HS-5 (cell line): Measurements from ENCODE around the gene RPLP1.

Source experiments
- DNase-seq: peaks from one replicate; pipeline ENCODE4 v3.0.0-alpha.2; 2012; ENCODE audit warnings: low read depth

The RPLP1 gene

DNA sequence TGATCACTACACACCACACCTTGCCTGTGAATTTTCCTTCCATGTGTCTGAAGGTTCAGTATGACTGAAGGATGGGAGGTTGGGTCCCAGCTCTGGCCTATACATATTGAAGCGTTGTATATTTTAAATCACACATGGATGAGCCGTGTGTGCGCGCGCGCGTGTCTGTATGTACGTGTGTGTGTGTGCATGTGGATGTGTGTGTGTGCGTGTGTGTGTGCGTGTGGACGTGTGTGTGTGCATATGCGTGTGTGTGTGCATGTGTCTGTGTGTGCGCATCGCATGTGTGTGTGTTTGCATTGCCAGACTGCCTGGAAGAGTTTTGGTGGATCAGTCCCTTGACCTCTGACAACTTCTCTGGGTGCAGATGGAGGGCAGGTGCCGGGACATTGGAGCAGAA is 45.7 kb downstream of the RPLP1 start:
- no peak for DNase-seq

DNA sequence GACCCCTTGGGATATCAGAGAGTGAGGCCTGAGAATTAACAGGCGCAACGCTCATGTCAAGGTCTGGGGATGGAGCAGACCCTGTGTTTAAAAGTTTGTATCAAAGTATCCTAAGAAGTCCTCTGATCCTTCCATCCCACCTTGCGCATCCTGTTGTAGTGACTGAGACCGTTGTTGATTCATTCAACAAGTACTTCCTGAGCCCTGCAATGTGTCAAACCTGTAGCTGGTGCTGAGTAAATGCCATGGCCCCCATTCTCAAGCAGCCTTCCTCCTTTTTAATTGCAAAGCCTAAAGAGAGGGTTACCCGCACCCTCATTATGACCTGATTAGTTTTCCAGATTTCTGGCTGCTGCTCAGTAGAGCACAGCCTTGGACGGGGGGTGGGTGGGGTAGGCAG is 46.4 kb downstream of the RPLP1 start:
- no peak for DNase-seq

DNA sequence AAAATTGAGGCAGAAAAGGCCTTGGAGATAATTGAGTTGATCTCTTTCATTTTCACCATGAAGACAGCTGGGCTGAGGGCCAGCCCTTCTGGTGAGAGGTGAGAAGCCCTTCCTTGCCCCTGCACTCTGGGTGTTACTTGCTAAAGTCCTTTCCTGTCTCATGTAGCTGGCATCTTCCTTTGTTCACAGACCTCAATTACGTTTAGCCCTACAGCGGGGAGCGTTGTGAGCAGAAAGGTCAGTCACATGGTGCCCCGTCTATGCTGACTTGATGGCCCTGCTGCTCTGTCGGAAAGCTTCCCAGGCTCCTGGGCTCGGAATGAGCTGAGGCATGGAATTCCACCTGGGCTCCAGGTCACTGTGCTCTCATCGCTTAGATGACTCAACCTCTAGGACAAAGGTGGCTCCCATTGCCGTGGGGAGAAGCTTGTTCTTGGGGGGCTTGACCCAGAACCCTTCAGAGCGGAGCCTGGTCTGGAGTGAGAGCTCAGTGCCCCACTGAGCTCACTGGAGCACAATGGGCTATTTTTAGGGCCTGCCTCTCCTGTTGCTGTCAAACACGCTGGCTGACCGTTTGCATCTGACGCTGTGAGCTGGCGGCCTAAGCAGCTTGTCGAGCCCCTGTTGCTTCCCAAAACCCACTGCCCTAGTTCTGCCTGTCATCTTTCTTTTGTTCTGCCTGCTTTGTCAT is 47.0 kb downstream of the RPLP1 start:
- no peak for DNase-seq

DNA sequence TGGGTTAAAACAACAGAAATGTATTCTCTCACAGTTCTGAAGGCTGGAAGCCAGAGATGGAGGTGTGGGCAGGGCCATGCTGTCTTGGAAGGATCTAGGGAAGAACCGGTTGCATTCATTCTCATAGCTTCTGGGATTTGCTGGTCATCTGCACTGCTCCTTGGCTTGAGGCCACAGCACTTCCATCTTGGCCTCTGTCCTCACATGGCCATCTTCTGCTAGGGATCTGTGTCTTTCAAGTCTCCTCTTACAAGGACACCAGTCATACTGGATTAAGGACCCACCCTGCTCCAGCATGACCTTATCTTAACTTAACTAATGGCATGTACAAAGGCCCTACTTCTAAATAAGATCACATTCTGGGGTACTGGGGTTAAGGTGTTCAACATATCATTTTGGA is 47.7 kb downstream of the RPLP1 start:
- no peak for DNase-seq

DNA sequence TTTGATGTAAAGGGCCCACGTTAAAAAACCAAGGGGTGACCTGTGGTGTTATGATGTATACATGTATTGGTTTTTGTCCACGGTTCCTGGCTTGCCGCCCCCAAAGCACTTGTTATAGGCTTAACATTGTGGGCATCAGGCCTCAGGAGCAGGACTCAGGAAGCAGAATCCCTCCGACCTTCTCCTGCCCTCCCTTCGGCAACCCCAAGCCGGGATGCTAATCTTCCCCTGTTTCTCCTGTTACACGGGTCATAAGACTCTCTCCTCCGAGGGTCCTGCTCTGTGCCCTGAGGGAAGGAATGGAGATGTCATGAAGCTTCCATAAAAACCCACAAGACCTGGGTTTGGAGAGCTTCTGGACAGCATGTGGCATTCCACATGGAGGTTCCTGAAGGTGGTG is 48.8 kb downstream of the RPLP1 start:
- no peak for DNase-seq

DNA sequence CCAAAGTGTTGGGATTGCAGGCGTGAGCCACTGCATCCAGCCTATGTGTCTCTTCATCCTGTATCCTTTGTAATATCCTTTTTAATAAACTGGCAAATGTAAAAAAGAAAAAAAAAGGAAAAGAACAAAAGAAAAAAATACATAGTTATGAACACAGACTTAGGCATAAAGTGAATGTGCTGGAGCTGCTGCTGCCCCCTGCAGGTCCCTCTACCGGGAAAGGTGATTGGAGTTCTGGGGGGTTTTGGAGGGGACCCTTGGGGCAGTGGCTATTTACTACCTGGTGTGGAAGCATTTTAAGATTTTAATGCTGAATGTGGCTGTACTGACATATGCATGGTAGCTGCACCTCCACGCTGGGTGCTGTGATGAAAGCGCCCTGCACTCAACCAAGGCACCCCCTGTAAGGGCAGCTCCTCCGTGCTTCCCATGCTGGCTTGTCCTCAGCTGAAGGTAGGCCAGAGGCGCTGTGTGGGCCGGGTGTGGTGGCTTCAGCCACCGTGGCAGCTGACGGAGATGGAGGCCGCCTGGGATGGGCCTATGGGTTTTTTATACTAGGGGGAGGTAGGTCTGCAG is 49.9 kb downstream of the RPLP1 start:
- no peak for DNase-seq

DNA sequence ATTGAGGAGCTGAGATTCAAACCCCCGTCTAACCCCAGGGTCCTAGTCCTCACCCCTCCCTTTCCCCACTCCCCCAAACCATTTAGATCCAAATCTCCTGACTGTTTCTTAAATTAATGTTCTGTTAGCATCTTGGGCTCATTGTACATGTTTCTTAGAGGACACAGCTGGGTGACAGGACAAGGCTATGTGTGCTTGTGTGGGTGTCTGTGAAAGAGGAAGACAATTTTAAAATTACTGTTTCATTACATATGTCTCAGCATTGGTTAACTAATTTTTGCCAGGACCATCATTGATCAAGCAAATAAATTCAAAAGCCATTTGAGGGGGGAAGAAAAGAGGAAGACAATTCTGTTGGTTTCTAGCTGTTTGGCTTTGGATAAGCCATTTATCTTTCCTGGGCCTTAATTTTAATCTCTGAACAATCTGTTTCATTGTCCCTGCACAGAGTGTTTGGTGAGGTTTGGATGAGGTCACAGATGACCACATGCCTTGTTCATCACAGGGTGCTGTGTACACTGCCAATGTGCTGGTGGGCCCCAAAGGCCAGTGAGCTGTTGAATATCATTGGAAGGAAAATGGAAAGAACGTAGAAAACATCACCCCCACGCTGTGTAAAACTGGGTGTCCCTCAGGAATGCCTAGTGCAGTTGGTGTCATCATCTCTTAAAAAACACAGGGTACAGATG is 51.9 kb downstream of the RPLP1 start:
- no peak for DNase-seq
